H1 (cell line): ENCODE results near the gene PRKAR1B.

Experiments
- CTCF ChIP-seq, 3 experiments: IDR thresholded peaks; 1 replicate in 2 of 3; 2 replicates in 1 of 3; pipeline versions ENCODE4 v1.5.1 to v1.6.1; 2011; ENCODE audit warnings: low read length in 3 of 3, mild to moderate bottlenecking in 3 of 3, inconsistent platforms in 2 of 3, low read depth in 1 of 3, moderate library complexity in 1 of 3; ENCODE audit not compliant: insufficient read depth in 1 of 3; ENCODE audit errors: control extremely low read depth in 1 of 3
- EP300 ChIP-seq, 2 experiments: IDR thresholded peaks; 1 replicate in 1 of 2; 2 replicates in 1 of 2; pipeline ENCODE4 v1.6.1; 2011 to 2012; ENCODE audit warnings: low read depth in 2 of 2, low read length in 2 of 2, mild to moderate bottlenecking in 2 of 2, borderline replicate concordance in 1 of 2, inconsistent platforms in 1 of 2, moderate library complexity in 1 of 2
- EZH2 ChIP-seq: fragments of 200-600 bp; sonication (generic); IDR thresholded peaks from 2 replicates; pipeline ENCODE4 v1.7.1; 2012; ENCODE audit warnings: low read depth, mild to moderate bottlenecking, moderate library complexity, low read length, inconsistent platforms; ENCODE audit not compliant: severe bottlenecking
- POLR2AphosphoS5 ChIP-seq: IDR thresholded peaks from 2 replicates; pipeline ENCODE4 v1.6.1; 2011; ENCODE audit warnings: low read depth, low read length
- RBBP5 ChIP-seq: IDR thresholded peaks from 2 replicates; pipeline ENCODE4 v1.7.1; 2012; ENCODE audit warnings: low read depth, mild to moderate bottlenecking, inconsistent platforms, low read length, moderate library complexity, borderline replicate concordance
- SRF ChIP-seq: IDR thresholded peaks from 2 replicates; pipeline ENCODE4 v1.6.1; 2011; ENCODE audit warnings: mild to moderate bottlenecking, low read depth, low read length, moderate library complexity
- TAF1 ChIP-seq: IDR thresholded peaks from 2 replicates; pipeline ENCODE4 v1.6.1; 2011; ENCODE audit warnings: mild to moderate bottlenecking, low read depth, low read length
- YY1 ChIP-seq: IDR thresholded peaks from 2 replicates; pipeline ENCODE4 v1.6.1; 2011; ENCODE audit warnings: low read depth, mild to moderate bottlenecking, low read length

GRCh38 chr7:520503-521161 is 206.4 kb downstream of the PRKAR1B start:
- TF ChIP-seq SRF (no peak), CTCF (IDR thresholded peaks at IDR 0.05; ENCODE audit: control extremely low read depth in 1 of 3, insufficient read depth in 1 of 3, low read depth in 1 of 3, low read length in 3 of 3) (no peak), YY1 (no peak), EZH2 (no peak), POLR2AphosphoS5 (no peak), RBBP5 (no peak), EP300 (IDR thresholded peaks at IDR 0.05; ENCODE audit: borderline replicate concordance in 1 of 2, low read depth in 2 of 2, low read length in 2 of 2) (no peak), TAF1 (no peak)
